NCI-H1105 treated with DMSO at 0.1 percent for 48 hours (cell line): ENCODE data around the gene OTOS.

Source experiments
- DNase-seq: peaks from one replicate; lab custom pipeline; 2025; lab: John Stamatoyannopoulos, UW

Gene OTOS

GRCh38 chr2:240136671-240137292, 3.7 kb downstream of the OTOS start:
- no peak for DNase-seq

GRCh38 chr2:240136013-240136670, 4.3 kb downstream of the OTOS start, which contains the start of gene COPS9:
TSS of gene COPS9 (minus strand) at chr2:240136305. CDS start at chr2:240136284, 21 bp downstream.
- DNase-seq: peak; percentile 62

GRCh38 chr2:240135706-240136012, 4.8 kb downstream of the OTOS start:
- DNase-seq: no peak

DNA sequence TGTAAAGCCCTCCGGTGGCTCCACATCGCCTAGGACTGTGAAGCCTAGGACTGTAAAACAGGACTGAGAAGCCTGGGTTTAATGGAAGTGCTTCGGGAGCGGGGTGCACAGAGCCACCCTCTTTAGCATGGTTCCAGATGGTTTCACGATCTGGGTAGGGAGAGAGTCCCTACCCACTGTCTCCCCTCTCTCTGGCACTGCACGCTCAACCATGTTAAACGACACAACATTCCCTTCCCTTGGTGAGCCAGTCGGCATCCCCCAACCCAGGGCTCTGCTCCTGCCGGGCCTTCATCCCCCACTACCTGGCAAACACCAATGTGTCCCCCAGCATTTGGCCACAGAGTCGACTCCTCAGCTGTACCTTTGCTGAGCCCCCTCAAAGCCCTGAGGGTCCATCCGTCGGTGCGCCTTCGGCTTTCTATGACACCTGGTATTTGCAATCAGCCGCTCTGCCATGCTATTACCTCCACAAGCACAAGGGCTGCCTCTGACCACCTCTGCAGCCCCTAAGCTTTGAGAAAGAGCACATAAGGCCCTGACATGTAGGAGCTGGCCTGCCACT, 5.4 kb downstream of the OTOS start:
- DNase-seq: no peak

GRCh38 chr2:240134466-240134865, 6.0 kb downstream of the OTOS start:
- DNase-seq: no peak

GRCh38 chr2:240133401-240133800, 7.1 kb downstream of the OTOS start:
- DNase-seq: no peak

DNA sequence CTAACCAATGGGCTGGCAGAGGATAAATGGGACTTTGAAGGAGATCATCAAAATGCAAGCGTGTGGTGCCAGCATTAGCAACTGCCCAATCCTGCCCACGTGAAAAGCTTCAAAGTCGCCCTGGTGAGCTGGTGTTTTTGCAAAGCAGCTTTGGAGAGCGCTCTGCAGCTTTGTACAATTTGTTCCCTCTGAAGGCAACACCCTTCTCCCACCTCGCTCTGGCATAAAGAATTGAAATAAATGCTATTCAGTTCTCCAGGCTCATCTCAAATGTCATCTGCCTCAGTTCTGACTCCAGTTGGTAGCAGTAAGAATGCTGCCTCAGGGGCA, 7.8 kb downstream of the OTOS start:
- no peak for DNase-seq

- DNase-seq: no peak
These were observed 8.4 kb downstream of the OTOS start for GRCh38 chr2:240131941-240132650.

GRCh38 chr2:240131296-240131695, 9.2 kb downstream of the OTOS start:
- no peak for DNase-seq

- no peak for DNase-seq
These were observed 9.9 kb downstream of the OTOS start for GRCh38 chr2:240130393-240131195.

GRCh38 chr2:240129731-240130392, 10.6 kb downstream of the OTOS start:
- no peak for DNase-seq

DNA sequence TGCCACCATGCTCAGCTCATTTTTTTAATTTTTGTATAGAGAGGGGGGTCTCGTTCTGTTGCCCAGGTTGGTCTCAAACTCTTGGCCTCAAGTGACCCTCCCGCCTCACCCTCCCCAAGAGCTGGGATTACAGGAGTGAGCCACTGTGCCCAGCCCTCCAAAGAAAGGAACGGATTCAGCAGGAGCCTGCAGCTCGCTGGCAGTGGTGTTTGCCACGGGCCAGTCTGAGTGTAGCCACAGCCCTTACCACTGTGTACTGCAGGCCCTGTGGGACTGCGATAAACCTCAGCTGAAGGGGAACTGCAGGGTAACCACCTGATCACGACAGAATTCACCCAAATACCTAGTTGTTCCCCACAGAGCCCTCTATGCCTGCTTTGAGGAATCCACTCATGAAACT, 11.1 kb downstream of the OTOS start:
- DNase-seq: no peak

GRCh38 chr2:240128608-240129145, 11.8 kb downstream of the OTOS start:
- DNase-seq: no peak

GRCh38 chr2:240127911-240128607, 12.4 kb downstream of the OTOS start:
- DNase-seq: no peak

DNA sequence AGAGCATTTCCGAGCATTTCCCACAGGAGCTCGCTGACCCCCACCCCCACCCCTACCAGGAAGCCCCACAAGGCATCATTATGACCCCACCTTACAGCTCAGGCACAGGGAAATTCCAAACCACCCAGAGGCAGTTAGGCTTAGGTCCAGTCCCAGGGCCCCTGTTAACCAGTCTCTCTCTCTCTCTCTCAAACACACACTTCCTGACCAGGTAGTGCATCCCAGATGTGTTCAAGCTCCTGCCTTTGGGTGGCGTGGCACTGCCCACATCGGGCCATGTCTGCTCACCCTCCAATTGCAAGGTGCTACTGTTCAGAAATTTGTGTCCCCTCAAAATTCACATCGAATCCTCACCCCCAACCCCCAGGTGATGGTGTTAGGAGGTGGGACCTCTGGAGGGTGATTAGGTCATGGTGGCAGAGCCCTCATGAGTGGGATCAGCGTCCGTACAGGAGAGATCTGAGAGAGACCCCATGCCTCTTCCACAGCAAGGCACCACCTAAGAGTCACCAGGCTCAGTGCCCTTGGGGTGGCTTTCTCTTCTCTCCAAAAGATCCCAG, 13.2 kb downstream of the OTOS start:
- DNase-seq: no peak

GRCh38 chr2:240126731-240127130, 13.7 kb downstream of the OTOS start:
- no peak for DNase-seq

GRCh38 chr2:240125742-240126141, 14.7 kb downstream of the OTOS start:
- no peak for DNase-seq

GRCh38 chr2:240124651-240125030, 15.8 kb downstream of the OTOS start:
- no peak for DNase-seq

- no peak for DNase-seq
These were observed 16.4 kb downstream of the OTOS start for GRCh38 chr2:240123821-240124650.

DNA sequence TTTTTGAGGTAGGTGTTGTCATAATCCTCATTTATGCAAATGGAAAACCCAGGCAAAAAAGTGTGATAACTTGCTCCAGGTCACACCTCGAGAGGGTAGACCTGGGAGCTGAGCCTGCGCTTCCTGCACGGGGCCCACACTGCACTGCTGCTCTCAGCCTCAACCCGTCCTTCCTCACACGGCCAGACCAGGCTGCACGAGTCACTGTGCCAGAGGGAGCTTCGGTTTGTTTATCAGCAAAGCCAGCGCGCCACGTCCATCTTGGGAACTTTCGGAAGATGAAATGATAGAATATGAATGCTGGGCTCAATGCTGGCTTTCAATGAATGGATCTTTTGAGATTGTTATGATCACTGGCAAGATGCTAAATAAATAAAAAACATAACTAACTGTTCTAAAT, 18.8 kb downstream of the OTOS start:
- no peak for DNase-seq
